GM19455 (cell line): ENCODE results near the gene NFS1.
A peak's percentile ranks its signal among the peaks of the same experiment; 100 is the strongest.
"Not testable (repeated sequence)": the region's sequence is repeated elsewhere in the genome, so short reads cannot be mapped to it uniquely, and the experiment has no call there.

Experiments used
- ATAC-seq: cut with Tn5 transposase; IDR thresholded peaks from one replicate; pipeline ENCODE4 v1.9.1; 2021; ENCODE audit not compliant: unreplicated experiment

Gene NFS1

GRCh38 chr20:35699127-35699956 lies at the start of gene NFS1, which contains the start of gene ROMO1:
TSS of gene NFS1 (minus strand) at chr20:35699352. CDS start at chr20:35699288, 64 bp downstream.
TSS of gene ROMO1 (plus strand) at chr20:35699405. CDS start at chr20:35699633, 228 bp downstream.
- ATAC-seq = peak; percentile 80

GRCh38 chr20:35744492-35744841 lies 45.3 kb upstream of the NFS1 start:
- not testable (repeated sequence) for ATAC-seq

DNA sequence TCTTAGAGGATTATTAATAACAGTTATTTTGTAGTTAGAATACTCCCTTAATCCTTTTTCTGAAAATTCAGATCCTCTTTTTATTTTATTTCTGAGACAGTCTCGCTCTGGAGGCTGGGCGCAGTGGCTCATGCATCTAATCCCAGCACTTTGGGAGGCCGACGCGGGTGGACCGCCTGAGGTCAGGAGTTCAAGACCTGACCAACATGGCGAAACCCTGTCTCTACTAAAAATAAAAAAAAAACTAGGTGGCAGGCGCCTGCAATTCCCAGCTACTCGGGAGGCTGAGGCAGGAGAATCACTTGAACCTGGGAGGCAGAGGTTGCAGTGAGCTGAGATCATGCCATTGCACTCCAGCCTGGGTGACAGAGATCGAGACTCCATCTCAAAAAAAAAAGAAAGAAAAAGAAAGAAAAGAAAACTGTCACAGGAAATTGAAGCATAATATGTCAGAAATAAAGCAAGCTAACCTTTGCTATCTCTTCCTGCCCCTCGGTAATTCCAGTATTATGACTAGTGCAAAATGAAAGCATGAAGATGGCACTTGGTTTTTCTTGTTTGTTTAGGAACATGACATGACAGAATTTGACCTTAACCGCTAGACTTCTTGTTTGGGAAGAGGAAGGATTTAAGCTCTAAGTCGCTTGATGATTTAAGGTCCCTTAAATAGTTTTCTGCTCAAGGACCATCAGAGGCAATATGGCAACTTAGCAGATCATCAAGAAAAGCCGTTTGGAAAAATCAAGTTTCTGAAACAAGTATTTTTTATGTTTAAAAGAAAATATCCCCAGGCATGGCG lies 44.7 kb upstream of the NFS1 start:
- ATAC-seq = no peak

DNA sequence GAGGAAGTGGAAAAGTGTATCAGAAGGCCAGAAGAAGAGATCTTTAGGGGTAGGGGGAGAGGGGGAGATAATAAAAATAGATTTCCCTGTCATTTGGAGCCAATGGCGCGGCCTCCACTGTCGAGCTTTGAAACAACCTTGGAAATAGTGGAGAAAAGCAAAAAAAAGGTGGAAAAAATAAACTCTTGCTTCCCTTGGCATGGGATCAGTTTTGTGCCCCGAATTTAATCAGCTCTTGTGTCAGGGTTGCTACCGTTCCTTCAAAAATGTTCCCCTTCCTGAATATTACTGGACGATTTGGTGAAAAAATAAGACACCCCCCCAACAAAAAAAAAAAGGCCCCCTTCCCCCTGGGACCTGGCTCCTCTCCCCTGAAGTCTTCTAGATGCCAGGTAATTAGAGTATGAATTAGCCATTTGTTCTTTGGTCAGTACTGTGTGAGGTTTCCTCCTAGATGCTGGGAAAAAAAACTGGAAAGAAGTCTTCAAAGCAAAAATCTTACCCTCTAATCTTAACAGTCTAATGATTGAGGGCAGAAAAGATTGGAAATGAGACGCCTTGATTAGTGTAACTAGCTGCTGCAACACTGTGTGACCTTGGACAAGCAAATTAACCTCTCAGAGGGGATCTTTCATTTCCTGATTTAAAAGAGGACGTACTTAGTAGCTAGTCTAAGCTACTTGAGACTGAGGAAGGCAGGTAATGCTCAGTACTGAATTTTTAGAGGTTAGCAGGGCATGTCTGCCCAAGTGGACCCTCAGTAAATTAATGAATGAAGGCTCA lies 43.8 kb upstream of the NFS1 start:
- ATAC-seq = no peak

DNA sequence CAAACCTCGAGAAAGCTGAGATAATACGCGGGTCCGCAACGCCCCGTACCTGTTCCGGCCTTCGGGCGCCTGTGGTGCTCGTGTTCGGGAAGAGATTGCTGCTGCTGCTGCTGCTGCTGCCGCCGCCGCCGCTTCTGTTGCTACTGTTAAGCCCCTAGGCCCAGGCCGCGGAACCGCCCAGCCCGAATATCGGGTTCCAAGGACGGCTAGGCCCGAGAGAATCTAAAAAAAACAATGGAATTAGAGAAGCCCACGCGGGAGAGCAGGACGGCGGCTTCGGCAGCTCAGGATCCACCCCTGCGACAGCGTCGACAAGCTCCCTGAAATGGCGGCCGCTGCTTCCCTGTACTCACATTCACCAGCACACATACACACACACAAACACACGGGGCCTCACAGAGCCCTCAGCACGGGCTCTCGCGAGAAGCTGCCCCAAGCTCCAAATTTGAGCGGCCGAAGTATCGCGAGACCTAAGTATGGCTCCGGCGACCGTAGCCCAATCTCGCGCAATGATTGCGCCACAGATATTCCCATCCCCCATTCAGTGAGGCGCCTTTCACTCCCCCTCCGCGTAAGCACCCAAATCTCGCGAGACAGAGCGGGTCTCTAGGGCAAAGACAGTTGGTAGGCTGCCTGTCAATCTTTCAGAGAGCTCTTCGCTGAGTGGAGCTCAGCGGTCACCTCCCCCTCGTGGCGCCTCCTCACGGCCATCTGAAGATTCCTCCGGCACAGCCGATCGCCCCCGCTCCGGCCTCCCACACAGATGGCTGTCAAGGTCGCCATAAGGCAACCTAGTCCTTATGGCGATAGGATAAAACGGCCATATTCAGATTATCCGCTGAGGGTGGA lies 43.0 kb upstream of the NFS1 start, which contains the start of gene RBM39:
Gene RBM39, minus strand, starts transcription at position 369 of the 849 bp plus-strand sequence. CDS start 1,386 bp downstream, outside the sequence.
- ATAC-seq = peak; percentile 79

DNA sequence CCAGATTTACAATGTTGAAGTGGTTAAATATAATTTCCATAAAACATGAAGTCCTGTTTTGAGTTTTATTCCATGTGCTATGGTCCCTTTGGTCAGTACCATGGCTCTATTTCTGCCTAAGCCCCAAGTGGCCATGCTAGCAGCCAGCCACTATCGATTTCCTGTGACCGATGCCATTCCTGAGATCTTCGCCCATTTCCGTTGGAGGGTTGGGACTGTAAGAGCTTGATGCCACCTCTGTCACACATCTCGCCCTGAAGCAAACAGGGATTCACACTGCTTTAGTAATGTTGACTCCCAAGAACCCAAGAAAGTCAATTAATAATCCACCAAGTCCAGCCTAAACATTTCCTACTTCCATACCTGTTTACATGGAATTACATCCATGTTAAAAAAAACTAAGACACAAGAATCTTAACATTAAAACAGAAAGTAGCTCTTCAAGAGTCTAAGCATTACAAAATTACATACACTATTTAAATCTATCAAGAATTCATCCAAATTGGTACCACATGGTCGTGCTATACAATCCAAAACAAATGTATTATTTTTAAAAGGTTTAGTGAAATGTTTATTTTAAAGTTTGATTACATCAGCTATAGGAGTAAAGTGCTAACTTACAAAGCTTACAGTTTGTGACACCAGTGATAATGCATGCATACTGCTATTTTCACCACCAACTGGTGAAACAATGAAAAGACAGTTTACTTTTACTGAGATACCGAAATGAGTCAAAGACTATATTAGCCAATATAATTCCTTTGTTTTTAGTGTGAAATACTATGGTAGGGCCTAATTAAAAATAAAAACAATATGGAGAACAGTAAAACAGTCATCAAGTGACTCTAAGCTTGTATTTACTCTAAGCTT lies 40.4 kb upstream of the NFS1 start:
- ATAC-seq = no peak

DNA sequence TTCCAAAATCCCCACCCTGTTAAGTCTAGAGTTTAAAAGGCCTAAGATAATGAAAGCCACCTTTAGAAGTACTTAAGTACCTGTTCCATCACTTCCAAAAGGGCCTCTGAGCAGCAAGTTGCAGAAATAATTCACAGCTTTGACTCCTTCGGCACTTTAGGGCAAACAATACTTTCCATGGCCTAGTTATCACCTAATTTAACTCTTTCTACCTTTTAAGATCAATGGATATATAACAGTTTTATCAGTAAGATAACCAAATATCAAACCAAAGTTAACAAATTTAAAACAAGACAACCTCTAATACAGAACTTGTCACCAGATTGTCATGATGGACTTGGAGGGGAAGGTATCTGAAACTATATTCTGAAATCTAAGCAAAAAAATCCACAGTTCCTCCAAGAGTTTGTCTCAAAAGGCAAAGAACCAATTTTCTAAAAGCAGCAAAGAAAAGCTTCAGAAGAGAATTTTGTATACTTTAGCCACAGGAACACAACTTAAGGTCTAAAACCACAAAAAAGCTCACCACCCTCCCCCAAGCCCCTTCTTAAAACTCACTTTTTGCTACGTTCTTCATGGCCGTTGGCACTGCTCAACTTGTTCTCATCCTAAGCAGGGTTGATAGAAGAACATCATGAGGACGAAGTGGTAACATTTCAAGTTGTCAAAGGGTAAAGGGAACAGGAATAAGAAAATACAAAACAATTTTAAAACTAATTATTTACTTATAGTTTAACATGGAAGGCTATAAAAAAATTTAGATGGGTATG lies 39.4 kb upstream of the NFS1 start:
- ATAC-seq = no peak

GRCh38 chr20:35737865-35738333 lies 38.7 kb upstream of the NFS1 start:
- ATAC-seq = no peak

GRCh38 chr20:35735826-35736470 lies 36.8 kb upstream of the NFS1 start:
- ATAC-seq = no peak

DNA sequence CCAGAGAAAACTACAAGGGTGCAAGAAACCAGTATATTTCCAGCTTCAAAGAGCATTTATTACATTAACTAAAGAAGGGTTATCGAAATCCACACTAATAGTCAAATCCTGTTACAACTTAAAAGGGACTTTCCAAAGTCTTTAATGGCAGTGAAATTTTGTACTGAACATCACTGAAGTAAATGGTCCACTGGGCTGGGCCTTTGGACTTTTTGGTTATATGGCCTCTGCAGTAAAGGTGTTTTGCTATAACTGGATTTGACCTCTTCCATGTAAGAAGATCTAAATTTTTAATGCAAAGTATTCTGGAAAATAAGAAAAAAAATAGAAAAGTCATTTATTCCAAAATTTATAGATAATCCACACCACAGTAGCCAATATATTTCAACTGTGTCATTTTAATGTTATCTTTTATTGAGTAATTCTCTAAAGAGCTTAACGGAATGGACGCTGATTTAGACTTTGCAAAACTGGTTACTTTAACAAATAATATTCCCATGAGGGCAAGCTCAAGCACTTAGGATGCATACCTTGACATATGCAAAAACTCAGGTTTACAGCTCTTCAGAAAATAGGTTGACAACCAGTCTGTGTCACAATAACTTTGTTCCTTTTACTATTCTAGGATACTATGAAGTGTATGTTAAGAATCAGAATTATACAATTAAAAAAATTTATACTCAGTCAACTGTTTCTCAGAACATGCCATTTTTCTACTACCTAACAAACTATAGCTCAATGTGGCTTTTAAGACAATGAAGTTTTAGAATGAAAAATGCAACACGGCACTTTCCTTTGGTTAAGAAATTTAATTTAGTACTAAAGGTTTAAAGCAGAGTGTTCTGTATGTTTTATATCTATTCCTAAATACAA lies 35.9 kb upstream of the NFS1 start:
- ATAC-seq = no peak

DNA sequence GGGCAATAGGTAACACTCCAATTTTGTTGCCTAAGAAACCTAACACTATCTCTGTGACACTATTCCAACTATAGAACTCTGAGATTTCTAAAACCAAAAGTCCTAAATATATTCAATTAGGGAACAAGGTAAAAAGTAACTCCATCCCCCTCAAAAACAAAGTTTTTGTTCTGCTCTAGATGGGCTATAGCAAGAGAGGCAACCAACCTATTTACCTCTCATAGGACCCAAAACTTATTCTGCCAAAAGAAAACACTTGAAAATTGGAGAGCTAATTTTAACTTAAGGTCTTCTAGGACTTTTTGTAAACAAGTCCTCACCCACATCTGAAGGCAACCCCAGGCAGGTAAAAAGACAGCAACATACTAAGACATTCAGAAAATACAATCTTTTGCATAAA lies 35.2 kb upstream of the NFS1 start:
- no peak for ATAC-seq

GRCh38 chr20:35732644-35732982 lies 33.5 kb upstream of the NFS1 start:
- no peak for ATAC-seq

DNA sequence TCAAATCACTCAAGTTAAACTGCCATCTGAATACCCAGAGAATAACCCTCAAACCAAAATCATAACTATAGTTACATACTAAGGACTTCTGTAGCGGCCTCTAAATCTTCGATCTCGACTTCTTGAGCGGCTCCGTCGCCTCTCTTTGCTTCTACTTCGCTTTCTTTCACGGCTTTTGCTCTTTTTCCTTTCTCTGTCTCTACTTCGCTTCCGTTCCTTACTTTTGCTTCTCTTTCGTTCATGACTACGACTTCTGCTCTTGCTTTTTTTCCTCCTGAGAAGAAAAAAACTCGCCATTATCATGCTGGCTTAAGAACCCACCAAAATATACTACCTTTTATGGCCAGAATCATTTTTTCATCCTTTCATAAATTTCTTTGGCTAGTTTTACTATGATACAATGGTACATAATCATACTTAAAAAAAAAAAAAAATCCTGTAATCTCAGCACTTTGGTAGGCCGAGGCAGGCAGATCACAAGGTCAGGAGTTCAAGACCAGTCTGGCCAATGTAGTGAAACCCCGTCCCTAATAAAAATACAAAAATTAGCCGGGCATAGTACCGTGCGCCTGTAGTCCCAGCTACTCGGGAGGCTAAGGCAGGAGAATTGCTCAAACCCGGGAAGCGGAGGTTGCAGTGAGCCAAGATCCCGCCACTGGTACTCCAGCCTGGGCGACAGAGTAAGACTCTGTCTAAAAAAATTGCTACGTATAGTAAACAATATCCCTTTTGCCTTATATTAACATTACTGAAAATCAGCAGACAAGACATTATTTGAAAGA lies 32.9 kb upstream of the NFS1 start:
- ATAC-seq = no peak

GRCh38 chr20:35731469-35731788 lies 32.3 kb upstream of the NFS1 start:
- no peak for ATAC-seq

DNA sequence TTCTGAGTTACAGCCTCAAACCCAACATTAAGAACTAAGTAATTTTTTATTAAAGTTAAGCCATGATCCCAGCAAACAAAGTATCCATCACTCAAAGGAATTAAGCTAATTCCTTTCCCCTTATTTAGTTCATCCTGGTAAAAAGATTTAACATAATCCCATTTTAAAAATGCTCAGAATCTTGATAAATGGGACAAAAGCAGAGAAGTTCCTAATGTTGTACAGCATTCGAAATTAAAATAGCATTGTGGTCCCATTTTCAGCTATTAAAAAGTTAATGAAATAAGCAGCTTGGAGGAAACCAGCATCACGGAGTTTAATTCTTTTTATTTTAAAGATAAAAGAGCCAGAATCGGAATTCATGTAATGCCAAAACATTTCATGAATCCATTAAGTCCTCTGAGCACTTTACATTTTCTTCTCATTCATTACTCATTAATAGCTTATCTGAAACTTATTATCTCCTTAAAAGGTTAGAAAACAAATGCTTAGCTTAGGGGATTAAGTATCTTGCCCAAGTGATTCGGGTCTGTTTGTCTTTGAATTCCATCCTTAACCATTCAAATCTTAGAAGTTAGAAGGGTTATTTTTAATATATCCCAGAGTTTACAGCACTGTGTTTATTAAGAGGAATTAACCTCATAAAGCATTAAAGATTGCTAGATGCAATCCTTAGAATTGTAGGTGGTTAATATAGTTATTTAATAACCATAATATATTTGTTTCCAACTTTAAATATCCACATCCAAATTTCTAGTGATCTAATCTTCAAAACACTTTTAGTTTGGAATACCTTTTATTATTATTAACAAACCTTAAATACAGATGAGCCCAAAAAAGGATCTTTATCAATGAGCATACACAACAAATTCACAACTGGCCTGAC lies 31.7 kb upstream of the NFS1 start:
- ATAC-seq = no peak
